GM21360 (cell line): ENCODE data around the gene ZFAND4.
"Not testable (repeated sequence)": the region's sequence is repeated elsewhere in the genome, so short reads cannot be mapped to it uniquely, and the experiment has no call there.

Source experiments
- ATAC-seq: cut with Tn5 transposase; IDR thresholded peaks from one replicate; pipeline ENCODE4 v1.9.1; 2021; ENCODE audit warnings: mild to moderate bottlenecking, moderate library complexity; ENCODE audit not compliant: unreplicated experiment

ZFAND4 gene

GRCh38 chr10:45644527-45644926 is 28.0 kb downstream of the ZFAND4 start:
- ATAC-seq, result no peak

- no peak for ATAC-seq
Measured at GRCh38 chr10:45640941-45641340, 31.6 kb downstream of the ZFAND4 start.

- no peak for ATAC-seq
Measured at GRCh38 chr10:45640049-45640448, 32.5 kb downstream of the ZFAND4 start.

GRCh38 chr10:45627412-45628048 is 45.0 kb downstream of the ZFAND4 start:
- ATAC-seq, result no peak

GRCh38 chr10:45625879-45626278 is 46.7 kb downstream of the ZFAND4 start:
- ATAC-seq, result no peak

- ATAC-seq, result no peak
Measured at GRCh38 chr10:45624724-45625123, 47.8 kb downstream of the ZFAND4 start.

GRCh38 chr10:45614869-45615268 is 57.7 kb downstream of the ZFAND4 start:
- no peak for ATAC-seq

- ATAC-seq, result no peak
Measured at GRCh38 chr10:45612741-45613140, 59.8 kb downstream of the ZFAND4 start.

GRCh38 chr10:45608052-45608451 is 64.5 kb downstream of the ZFAND4 start:
- ATAC-seq, result no peak

GRCh38 chr10:45607276-45607675 is 65.3 kb downstream of the ZFAND4 start:
- no peak for ATAC-seq

GRCh38 chr10:45602836-45603235 is 69.7 kb downstream of the ZFAND4 start:
- ATAC-seq, result no peak

GRCh38 chr10:45602082-45602730 is 70.4 kb downstream of the ZFAND4 start:
- ATAC-seq, result no peak

GRCh38 chr10:45601254-45601930 is 71.2 kb downstream of the ZFAND4 start:
- not testable (repeated sequence) for ATAC-seq

GRCh38 chr10:45600337-45601253 is 72.0 kb downstream of the ZFAND4 start:
- ATAC-seq, result not testable (repeated sequence)

- no peak for ATAC-seq
Measured at GRCh38 chr10:45599646-45600045, 72.9 kb downstream of the ZFAND4 start.

GRCh38 chr10:45599021-45599603 is 73.5 kb downstream of the ZFAND4 start:
- ATAC-seq, result no peak

- ATAC-seq, result no peak
Measured at GRCh38 chr10:45596526-45596925, 76.0 kb downstream of the ZFAND4 start.

- ATAC-seq, result peak; percentile 85
Measured at GRCh38 chr10:45594276-45595157, 78.1 kb downstream of the ZFAND4 start.

- no peak for ATAC-seq
Measured at GRCh38 chr10:45593938-45594275, 78.7 kb downstream of the ZFAND4 start.

- ATAC-seq, result no peak
Measured at GRCh38 chr10:45592926-45593325, 79.6 kb downstream of the ZFAND4 start.
